HG02938 (cell line): ENCODE results near the gene UBE2E1.

Experiments
- ATAC-seq: cut with Tn5 transposase; IDR thresholded peaks from one replicate; pipeline ENCODE4 v1.9.1; 2021; ENCODE audit warnings: mild to moderate bottlenecking, moderate library complexity; ENCODE audit not compliant: unreplicated experiment

UBE2E1 gene

GRCh38 chr3:23819599-23820360 is 14.0 kb downstream of the UBE2E1 start:
- ATAC-seq: peak; percentile 70

GRCh38 chr3:23820888-23821287 is 15.1 kb downstream of the UBE2E1 start:
- ATAC-seq: no peak

GRCh38 chr3:23821858-23822257 is 16.1 kb downstream of the UBE2E1 start:
- no peak for ATAC-seq

GRCh38 chr3:23822559-23822958 is 16.8 kb downstream of the UBE2E1 start:
- ATAC-seq: no peak

DNA sequence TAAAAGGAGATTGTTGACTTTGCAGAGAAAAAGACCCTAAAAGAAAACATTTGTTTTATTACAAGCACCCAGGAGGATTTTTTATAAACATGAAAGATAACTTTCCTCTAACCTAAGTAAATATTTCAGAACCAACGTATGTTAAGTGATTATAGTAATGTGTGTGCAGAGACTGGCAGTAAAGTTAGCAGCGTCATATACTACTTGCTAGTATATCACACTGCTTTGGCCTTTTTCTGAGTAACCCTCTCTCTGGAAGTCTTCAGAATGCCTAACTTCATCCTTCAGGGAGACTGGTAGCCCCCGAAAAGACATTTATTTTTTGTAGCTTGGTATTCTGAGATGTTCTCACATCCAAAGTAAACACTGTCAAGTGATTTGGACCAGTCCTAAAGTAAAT is 17.9 kb downstream of the UBE2E1 start:
- no peak for ATAC-seq

DNA sequence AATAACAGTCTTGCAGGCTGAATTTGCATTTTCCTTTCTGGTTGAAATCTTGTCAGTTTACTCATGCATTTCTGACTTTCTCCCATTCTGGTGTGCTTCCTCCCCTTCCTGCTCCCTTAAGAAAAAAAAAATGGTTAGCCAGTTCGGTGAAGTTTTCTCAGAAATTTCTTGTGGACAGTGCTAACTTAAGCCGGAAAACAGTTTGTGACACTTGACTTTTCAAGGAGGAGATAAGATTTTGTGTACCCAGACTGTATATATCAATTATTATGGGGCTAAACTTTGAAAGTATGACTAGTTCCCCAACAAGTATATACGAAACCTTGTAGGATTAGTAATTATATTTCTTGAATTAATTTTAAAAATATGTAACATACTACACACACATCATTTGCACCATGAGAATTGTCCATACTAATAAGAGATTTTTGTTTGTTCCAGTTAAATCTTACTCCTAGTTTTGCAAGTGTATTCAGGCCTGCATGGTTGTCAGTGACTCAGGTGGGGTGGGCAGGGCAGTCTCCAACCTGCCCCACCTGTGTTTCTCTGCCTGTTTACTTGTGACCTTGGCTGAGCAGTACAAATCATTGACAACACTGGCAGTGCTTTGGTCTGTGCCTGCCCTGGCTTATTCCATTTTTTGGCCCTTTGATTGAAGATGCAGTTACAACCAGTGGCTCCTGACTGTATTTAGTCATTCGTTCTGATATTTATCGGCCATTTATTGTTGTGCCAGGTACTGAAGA is 19.1 kb downstream of the UBE2E1 start:
- no peak for ATAC-seq

DNA sequence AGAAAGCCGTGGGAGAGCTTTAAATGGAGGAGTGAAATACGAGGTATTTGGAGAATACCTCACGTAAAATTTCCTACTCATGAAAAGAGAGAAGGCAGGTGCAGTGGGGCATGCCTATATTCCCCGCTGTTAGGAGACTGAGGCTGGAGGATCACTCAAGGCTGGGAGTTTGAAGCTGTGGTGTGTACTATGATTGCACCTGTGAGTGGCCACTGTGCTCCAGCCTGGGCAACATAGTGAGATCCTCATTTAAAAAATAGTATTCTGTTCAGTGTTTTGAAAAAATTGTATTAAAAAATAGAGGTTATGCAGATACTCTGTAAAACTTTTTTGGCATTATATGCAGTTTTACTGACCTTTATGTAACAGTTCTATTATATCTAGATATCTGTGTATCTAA is 20.0 kb downstream of the UBE2E1 start:
- ATAC-seq: no peak

- ATAC-seq: no peak
Measured at GRCh38 chr3:23826382-23827064, 20.8 kb downstream of the UBE2E1 start.

GRCh38 chr3:23829242-23829934 is 23.6 kb downstream of the UBE2E1 start:
- ATAC-seq: peak; percentile 69

- peak; percentile 85 for ATAC-seq
Measured at GRCh38 chr3:23830869-23831484, 25.2 kb downstream of the UBE2E1 start.

- ATAC-seq: no peak
Measured at GRCh38 chr3:23831517-23832394, 26.0 kb downstream of the UBE2E1 start.

GRCh38 chr3:23832523-23832922 is 26.8 kb downstream of the UBE2E1 start:
- no peak for ATAC-seq

DNA sequence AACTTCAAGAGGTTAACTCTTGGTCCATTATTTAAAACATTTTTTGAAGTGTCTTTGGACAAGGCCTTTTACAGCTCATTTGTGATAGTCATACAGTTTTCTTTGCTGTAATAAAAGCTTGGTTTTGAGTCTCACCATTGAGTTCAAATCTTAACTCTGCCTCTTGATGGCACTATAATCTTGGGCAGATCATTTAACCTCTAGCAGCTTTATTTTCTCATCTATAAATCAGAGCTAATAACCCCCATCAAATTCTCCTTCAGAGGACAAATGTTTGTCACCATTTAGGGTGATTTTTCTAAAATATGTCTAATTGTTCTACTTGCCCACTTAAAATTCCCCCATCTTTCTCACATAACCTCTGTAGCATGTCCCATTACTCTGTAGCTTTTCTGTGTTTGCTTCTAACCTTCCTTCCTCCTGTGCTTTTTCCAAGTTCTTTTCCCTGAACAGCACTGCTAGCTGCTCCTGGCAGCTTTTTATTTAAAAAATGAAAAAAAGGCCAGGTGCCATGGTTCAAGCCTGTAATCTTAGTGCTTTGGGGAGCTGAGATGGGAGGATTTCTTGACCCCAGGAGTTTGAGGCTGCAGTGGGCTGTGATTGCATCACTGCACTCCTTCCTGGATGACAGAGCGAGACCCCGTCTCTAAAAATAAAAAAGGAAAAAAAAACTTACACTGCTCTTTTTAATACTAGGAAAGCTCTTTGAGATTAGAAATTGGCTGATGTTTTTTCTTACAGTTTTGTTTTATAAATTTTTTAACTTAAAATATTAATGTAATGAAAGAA is 28.5 kb downstream of the UBE2E1 start:
- no peak for ATAC-seq

GRCh38 chr3:23835087-23835486 is 29.3 kb downstream of the UBE2E1 start:
- no peak for ATAC-seq

- ATAC-seq: no peak
Measured at GRCh38 chr3:23835802-23836201, 30.0 kb downstream of the UBE2E1 start.

DNA sequence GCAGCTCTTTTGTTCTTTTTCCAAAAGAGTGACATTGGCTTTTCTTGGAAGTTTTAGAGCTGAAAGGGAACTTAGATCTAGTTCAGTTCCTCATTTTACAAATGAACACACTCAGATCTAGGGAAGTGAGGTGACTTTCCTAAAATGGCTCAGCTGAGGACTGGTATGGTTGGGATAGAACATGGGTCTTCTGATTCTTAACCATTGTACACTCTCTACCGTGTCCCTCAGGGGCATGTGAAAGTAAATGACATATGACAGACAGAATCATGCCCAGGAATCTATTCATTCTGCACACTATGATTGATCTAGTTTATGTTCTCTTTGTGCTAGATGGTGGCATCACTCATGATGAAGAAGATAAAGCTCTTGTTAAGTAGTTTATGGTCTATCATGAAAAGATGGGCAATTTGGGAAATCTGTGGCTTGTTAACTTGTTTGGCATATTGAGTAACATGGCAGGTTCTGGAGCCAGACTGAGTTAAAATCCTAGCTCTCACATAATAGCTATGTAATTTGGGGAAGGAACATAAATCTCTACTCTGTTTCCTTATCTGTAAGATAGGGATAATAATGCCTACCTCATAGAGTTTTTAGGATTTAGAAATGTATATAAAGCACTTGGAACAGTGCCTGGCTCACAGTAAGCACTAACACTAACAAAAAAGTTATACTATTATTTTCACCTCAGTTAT is 30.9 kb downstream of the UBE2E1 start:
- no peak for ATAC-seq

DNA sequence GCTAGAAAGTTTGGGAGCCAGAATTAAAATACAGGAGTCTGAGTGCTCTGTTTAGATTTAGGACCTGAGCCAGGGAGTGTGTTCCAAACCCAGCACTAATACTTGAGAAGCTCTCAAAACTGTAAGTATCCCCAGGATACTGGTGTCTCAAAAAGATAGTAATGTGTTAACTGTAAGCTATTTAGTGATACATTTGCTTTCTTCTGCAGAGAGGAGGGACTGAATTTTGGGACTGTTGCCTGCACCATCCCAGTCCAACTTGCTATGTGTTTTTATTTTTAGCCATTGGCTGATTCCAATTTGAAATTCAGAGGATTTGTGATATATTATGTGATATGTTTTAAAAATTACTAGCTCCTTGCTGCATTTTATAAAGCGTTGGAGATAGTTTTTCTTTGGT is 31.5 kb downstream of the UBE2E1 start:
- ATAC-seq: no peak

DNA sequence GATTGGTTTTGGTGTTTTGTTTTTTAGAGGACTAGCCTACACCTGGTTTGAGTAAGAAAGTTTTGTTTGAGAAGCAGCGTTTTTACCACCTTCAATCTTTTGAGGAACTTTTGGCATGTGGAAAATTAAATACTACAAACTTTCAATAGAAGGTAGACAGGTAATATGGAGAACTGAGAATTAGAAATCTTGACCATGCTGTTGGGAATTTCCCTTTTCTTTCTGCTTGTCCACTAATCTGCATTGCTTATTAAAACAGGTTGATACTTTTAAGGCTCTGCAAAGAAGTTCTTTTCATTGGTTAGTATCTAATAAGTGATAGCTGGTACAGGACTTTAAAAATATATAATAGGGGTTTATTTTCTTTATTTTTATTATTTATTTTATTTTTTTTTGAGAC is 31.9 kb downstream of the UBE2E1 start:
- ATAC-seq: peak; percentile 54
